ENCODE results near the gene CREB1.

DNA sequence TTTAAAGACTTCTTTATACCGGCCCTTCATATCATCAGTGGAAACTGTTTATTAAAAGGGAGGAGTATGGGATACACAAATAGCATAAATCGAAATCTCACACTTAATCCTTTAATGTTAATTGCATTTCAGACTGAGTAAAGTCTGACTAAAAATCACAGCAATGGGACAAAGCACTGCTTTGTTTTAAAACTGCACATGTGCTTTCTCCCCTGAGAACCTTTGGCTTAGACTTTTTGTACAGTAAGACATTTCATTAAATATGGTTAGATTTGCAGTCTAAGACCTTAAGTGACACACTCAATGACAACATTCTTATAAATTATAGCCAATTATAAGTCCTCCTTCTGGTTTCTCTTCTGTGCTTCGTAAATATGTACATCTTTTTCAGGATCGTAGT, 83.0 kb downstream of the CREB1 start:
- TF ChIP-seq, protein P1, sequence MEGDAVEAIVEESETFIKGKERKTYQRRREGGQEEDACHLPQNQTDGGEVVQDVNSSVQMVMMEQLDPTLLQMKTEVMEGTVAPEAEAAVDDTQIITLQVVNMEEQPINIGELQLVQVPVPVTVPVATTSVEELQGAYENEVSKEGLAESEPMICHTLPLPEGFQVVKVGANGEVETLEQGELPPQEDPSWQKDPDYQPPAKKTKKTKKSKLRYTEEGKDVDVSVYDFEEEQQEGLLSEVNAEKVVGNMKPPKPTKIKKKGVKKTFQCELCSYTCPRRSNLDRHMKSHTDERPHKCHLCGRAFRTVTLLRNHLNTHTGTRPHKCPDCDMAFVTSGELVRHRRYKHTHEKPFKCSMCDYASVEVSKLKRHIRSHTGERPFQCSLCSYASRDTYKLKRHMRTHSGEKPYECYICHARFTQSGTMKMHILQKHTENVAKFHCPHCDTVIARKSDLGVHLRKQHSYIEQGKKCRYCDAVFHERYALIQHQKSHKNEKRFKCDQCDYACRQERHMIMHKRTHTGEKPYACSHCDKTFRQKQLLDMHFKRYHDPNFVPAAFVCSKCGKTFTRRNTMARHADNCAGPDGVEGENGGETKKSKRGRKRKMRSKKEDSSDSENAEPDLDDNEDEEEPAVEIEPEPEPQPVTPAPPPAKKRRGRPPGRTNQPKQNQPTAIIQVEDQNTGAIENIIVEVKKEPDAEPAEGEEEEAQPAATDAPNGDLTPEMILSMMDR (IDR thresholded peaks at IDR 0.05), result no peak
- TF ChIP-seq EZH2 (IDR thresholded peaks at IDR 0.05) (no peak), EZH2phosphoT487 (IDR thresholded peaks at IDR 0.05) (no peak)

Data from neural progenitor cell (in vitro differentiated cells).